GM23338 (cell line): Measurements from ENCODE around the gene CRBN. TPM values are rescaled to one million over a fixed set of nuclear protein-coding genes. Genes with fewer than 3 reads are reported as not detected.

Source experiments
- ATAC-seq: fragments of 200-7000 bp; cut with Tn5 transposase; 3 replicates; pipeline ENCODE4 v1.9.1; 2020
- DNase-seq: peaks from one replicate; pipeline ENCODE4 v3.0.0-alpha.2; 2015; ENCODE audit warnings: low spot score
- H2AFZ ChIP-seq: fragments of 200-600 bp; sonication (generic); 2 replicates; pipeline ENCODE4 v1.8.0; 2016; ENCODE audit warnings: antibody characterized with exemption, mild to moderate bottlenecking, moderate library complexity
- H3F3A ChIP-seq: fragments of 200-600 bp; sonication (generic); replicated peaks from 2 replicates; pipeline ENCODE4 v1.8.0; 2017; ENCODE audit warnings: antibody characterized with exemption, mixed run types, low read depth
- H3K27ac ChIP-seq: fragments of 200-600 bp; sonication (generic); 2 replicates; pipeline ENCODE4 v1.6.1; 2016; ENCODE audit warnings: low read depth
- H3K27me3 ChIP-seq: fragments of 200-600 bp; sonication (generic); 2 replicates; pipeline ENCODE4 v1.8.0; 2016; ENCODE audit warnings: mild to moderate bottlenecking, mixed run types, moderate library complexity; ENCODE audit not compliant: insufficient read depth
- H3K36me3 ChIP-seq: fragments of 200-600 bp; sonication (generic); 2 replicates; pipeline ENCODE4 v1.8.0; 2016; ENCODE audit warnings: mild to moderate bottlenecking; ENCODE audit not compliant: insufficient read depth
- H3K4me1 ChIP-seq: fragments of 200-600 bp; sonication (generic); 2 replicates; pipeline ENCODE4 v1.8.0; 2016; ENCODE audit warnings: mild to moderate bottlenecking, moderate library complexity; ENCODE audit not compliant: insufficient read depth
- H3K4me2 ChIP-seq: fragments of 200-600 bp; sonication (generic); 2 replicates; pipeline ENCODE4 v1.7.1; 2017; ENCODE audit warnings: mixed run types
- H3K4me3 ChIP-seq: fragments of 200-600 bp; sonication (generic); 2 replicates; pipeline ENCODE4 v1.6.1; 2016; ENCODE audit warnings: mixed run types
- H3K79me2 ChIP-seq: fragments of 200-600 bp; sonication (generic); replicated peaks from 2 replicates; pipeline ENCODE4 v1.8.0; 2017; ENCODE audit warnings: mild to moderate bottlenecking; ENCODE audit not compliant: insufficient read depth
- H3K9me2 ChIP-seq: fragments of 200-600 bp; sonication (generic); 2 replicates; pipeline ENCODE4 v1.8.0; 2017; ENCODE audit not compliant: insufficient read depth
- H4K20me1 ChIP-seq: fragments of 200-600 bp; sonication (generic); replicated peaks from 2 replicates; pipeline ENCODE4 v1.8.0; 2017; ENCODE audit warnings: mild to moderate bottlenecking; ENCODE audit not compliant: insufficient read depth
- H3K27ac Mint-ChIP-seq: 2 replicates; pipeline ENCODE4 v1.8.0; 2020; ENCODE audit warnings: inconsistent platforms, mild to moderate bottlenecking, moderate library complexity, mixed read lengths
- H3K27me3 Mint-ChIP-seq: 3 replicates; pipeline ENCODE4 v1.8.0; 2022; ENCODE audit warnings: low read depth, mild to moderate bottlenecking, moderate library complexity, mixed read lengths, inconsistent platforms; ENCODE audit not compliant: insufficient read depth, poor library complexity
- H3K36me3 Mint-ChIP-seq: 3 replicates; pipeline ENCODE4 v1.8.0; 2021; ENCODE audit warnings: low read depth, mild to moderate bottlenecking, inconsistent platforms, moderate library complexity, mixed read lengths
- H3K4me1 Mint-ChIP-seq: 3 replicates; pipeline ENCODE4 v1.8.0; 2020; ENCODE audit warnings: mild to moderate bottlenecking, inconsistent platforms, mixed read lengths
- H3K4me3 Mint-ChIP-seq: 3 replicates; pipeline ENCODE4 v1.8.0; 2021; ENCODE audit warnings: moderate library complexity, mild to moderate bottlenecking, inconsistent platforms, mixed read lengths
- H3K9me3 Mint-ChIP-seq: 3 replicates; pipeline ENCODE4 v1.8.0; 2020; ENCODE audit warnings: moderate library complexity, mild to moderate bottlenecking, inconsistent platforms, mixed read lengths
- CREB1 ChIP-seq: fragments of 250-450 bp; sonication (Bioruptor Pico); IDR thresholded peaks from 2 replicates; pipeline ENCODE4 v1.5.0; 2020; ENCODE audit warnings: low read depth, mild to moderate bottlenecking, moderate library complexity
- CTCF ChIP-seq, 2 experiments: fragments of 200-600 bp in 1 of 2; sonication (generic) in 1 of 2; conservative IDR thresholded peaks; 2 replicates each; pipeline versions ENCODE4 v1.5.1 to v1.6.1; 2016 to 2017; ENCODE audit warnings: antibody characterized with exemption in 2 of 2, low read depth in 2 of 2, mild to moderate bottlenecking in 2 of 2, moderate library complexity in 1 of 2
- ETS1 ChIP-seq: IDR thresholded peaks from 2 replicates; pipeline ENCODE4 v1.6.1; 2016; ENCODE audit warnings: antibody characterized with exemption
- EZH2 ChIP-seq: fragments of 200-600 bp; sonication (generic); IDR thresholded peaks from one replicate; pipeline ENCODE4 v1.8.0; 2017; ENCODE audit warnings: antibody characterized with exemption, mild to moderate bottlenecking, low read depth; ENCODE audit not compliant: unreplicated experiment
- EZH2phosphoT487 ChIP-seq: fragments of 200-600 bp; sonication (generic); IDR thresholded peaks from one replicate; pipeline ENCODE4 v1.8.1; 2018; ENCODE audit warnings: antibody characterized with exemption; ENCODE audit not compliant: unreplicated experiment
- JUNB ChIP-seq: IDR thresholded peaks from one replicate; pipeline ENCODE4 v1.6.1; 2016; ENCODE audit warnings: antibody characterized with exemption; ENCODE audit not compliant: unreplicated experiment
- NANOG ChIP-seq: IDR thresholded peaks from 2 replicates; pipeline ENCODE4 v1.6.1; 2016; ENCODE audit warnings: antibody characterized with exemption, borderline replicate concordance
- POLR2AphosphoS5 ChIP-seq: IDR thresholded peaks from 2 replicates; pipeline ENCODE4 v1.6.1; 2016; ENCODE audit warnings: antibody characterized with exemption, low read depth
- STAT1 ChIP-seq: IDR thresholded peaks from one replicate; pipeline ENCODE4 v1.6.1; 2016; ENCODE audit warnings: antibody characterized with exemption; ENCODE audit not compliant: unreplicated experiment
- ZNF114 ChIP-seq: fragments of 250-450 bp; sonication (Bioruptor Pico); IDR thresholded peaks from 2 replicates; pipeline ENCODE4 v1.5.0; 2020; ENCODE audit warnings: mild to moderate bottlenecking, moderate library complexity
- ZNF331 ChIP-seq: fragments of 250-450 bp; sonication (Bioruptor Pico); IDR thresholded peaks from 2 replicates; pipeline ENCODE4 v1.5.0; 2020; ENCODE audit warnings: low read depth, mild to moderate bottlenecking, moderate library complexity
- ZNF462 ChIP-seq: fragments of 250-450 bp; sonication (Bioruptor Pico); IDR thresholded peaks from 2 replicates; pipeline ENCODE4 v1.5.0; 2020; ENCODE audit warnings: mild to moderate bottlenecking, moderate library complexity
- polyA plus RNA-seq: library from polyadenylated mRNA; unstranded; fragments of >200 nt; fragmentation: Nextera tagmentation; extraction: Ambion mirVana; gene quantifications from 2 replicates; pipeline ENCODE4 v1.2.1, GENCODE V29; 2016
- total RNA-seq: library from RNA; depleted of rRNA; stranded (reverse); fragments of >200 nt; shearing (Covaris generic); gene quantifications from 2 replicates; pipeline ENCODE4 v1.2.3, GENCODE V29; 2014
- TF ChIP-seq, protein P1 (sequence below): IDR thresholded peaks from one replicate; pipeline ENCODE4 v1.6.1; 2018; ENCODE audit warnings: antibody characterized with exemption; ENCODE audit not compliant: unreplicated experiment

Gene CRBN
- total and polyA plus RNA-seq, 2 experiments from 2014 or later: 33.6 to 41.7 TPM

DNA sequence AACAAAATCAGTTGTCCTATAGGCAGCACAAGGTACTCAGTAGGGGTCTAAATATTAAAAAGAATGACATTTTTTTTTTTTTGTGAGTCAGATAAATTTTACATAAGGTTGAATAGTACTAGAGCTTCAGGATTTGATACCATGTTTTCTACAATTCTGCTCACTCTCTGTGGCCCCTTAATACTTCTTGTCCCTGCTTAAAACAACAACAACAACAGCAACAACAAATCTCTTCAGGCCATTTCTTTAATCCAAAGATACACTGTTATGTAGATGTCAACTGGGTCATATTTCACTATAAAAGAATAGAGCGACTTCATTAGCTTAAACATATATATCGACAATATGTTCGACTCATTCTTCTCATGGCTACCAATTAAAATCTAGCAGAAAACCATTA is 72.3 kb downstream of the CRBN start:
- no peak overlapping the region for H2AFZ ChIP-seq
- peaks cover 4% of the 10 kb centered on the region for H3K27me3 Mint-ChIP-seq

More for the DNA sequence above, 72.3 kb downstream of the CRBN start:
- no peak overlapping the region for H3K27ac Mint-ChIP-seq
- peaks cover 20% of the 10 kb centered on the region for H3K36me3 Mint-ChIP-seq
- Histone ChIP-seq H3K4me3 (no peak overlapping the region), H3K36me3 (no peaks in the 10 kb centered on the region), H3K27ac (no peak overlapping the region), H3K9me2 (no peaks in the 10 kb centered on the region), H3K4me2 (no peak overlapping the region), H3K79me2 (no peaks in the 10 kb centered on the region), H4K20me1 (no peaks in the 10 kb centered on the region), H3F3A (no peaks in the 10 kb centered on the region), H3K4me1 (peaks cover 16% of the 10 kb centered on the region), H3K27me3 (no peaks in the 10 kb centered on the region)
- ATAC-seq: no peak
- no peak for DNase-seq
- H3K9me3 Mint-ChIP-seq: peaks cover 90% of the 10 kb centered on the region
- H3K4me3 Mint-ChIP-seq: no peak overlapping the region
- no peaks in the 10 kb centered on the region for H3K4me1 Mint-ChIP-seq
- TF ChIP-seq, protein P1, sequence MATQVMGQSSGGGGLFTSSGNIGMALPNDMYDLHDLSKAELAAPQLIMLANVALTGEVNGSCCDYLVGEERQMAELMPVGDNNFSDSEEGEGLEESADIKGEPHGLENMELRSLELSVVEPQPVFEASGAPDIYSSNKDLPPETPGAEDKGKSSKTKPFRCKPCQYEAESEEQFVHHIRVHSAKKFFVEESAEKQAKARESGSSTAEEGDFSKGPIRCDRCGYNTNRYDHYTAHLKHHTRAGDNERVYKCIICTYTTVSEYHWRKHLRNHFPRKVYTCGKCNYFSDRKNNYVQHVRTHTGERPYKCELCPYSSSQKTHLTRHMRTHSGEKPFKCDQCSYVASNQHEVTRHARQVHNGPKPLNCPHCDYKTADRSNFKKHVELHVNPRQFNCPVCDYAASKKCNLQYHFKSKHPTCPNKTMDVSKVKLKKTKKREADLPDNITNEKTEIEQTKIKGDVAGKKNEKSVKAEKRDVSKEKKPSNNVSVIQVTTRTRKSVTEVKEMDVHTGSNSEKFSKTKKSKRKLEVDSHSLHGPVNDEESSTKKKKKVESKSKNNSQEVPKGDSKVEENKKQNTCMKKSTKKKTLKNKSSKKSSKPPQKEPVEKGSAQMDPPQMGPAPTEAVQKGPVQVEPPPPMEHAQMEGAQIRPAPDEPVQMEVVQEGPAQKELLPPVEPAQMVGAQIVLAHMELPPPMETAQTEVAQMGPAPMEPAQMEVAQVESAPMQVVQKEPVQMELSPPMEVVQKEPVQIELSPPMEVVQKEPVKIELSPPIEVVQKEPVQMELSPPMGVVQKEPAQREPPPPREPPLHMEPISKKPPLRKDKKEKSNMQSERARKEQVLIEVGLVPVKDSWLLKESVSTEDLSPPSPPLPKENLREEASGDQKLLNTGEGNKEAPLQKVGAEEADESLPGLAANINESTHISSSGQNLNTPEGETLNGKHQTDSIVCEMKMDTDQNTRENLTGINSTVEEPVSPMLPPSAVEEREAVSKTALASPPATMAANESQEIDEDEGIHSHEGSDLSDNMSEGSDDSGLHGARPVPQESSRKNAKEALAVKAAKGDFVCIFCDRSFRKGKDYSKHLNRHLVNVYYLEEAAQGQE: no peak
- TF ChIP-seq NANOG (no peak), ZNF462 (CRISPR knock-in tag) (no peak), JUNB (no peak), CTCF (conservative IDR thresholded peaks at IDR 0.05; ENCODE audit: low read depth in 2 of 2) (no peak), STAT1 (no peak), ZNF114 (no peak), ETS1 (no peak), EZH2phosphoT487 (no peak), POLR2AphosphoS5 (no peak), ZNF331 (no peak), CREB1 (CRISPR knock-in tag) (no peak), EZH2 (no peak)
